IMR-90 (cell line): ENCODE data around the gene DYRK1A.

Experiments used
- BHLHE40 ChIP-seq: fragments of 150-350 bp; IDR thresholded peaks from 2 replicates; pipeline ENCODE4 v1.6.1; 2016; ENCODE audit warnings: mild to moderate bottlenecking, low read depth, low read length
- POLR2A ChIP-seq: IDR thresholded peaks from 2 replicates; pipeline ENCODE4 v1.6.1; 2012; ENCODE audit warnings: mild to moderate bottlenecking, low read depth, low read length
- RAD21 ChIP-seq: IDR thresholded peaks from 2 replicates; pipeline ENCODE4 v1.6.1; 2012; ENCODE audit warnings: low read length, improper control_type of control experiment
- SMC3 ChIP-seq: fragments of 150-350 bp; IDR thresholded peaks from 2 replicates; pipeline ENCODE4 v1.6.1; 2016; ENCODE audit warnings: low read depth, mild to moderate bottlenecking, antibody characterized with exemption, low read length, moderate library complexity
- TF ChIP-seq, protein P1 (sequence below): conservative IDR thresholded peaks from 2 replicates; pipeline ENCODE4 v1.5.1; 2012; ENCODE audit warnings: mild to moderate bottlenecking, low read depth, low read length, improper control_type of control experiment
- TF ChIP-seq, protein P2 (sequence below): fragments of 150-350 bp; IDR thresholded peaks from 2 replicates; pipeline ENCODE4 v1.6.1; 2016; ENCODE audit warnings: low read depth, mild to moderate bottlenecking, low read length, moderate library complexity, borderline replicate concordance
- TF ChIP-seq, protein P3 (sequence below): fragments of 150-350 bp; IDR thresholded peaks from 2 replicates; pipeline ENCODE4 v1.6.1; 2017; ENCODE audit warnings: mild to moderate bottlenecking, antibody characterized with exemption, low read length, low read depth

DNA sequence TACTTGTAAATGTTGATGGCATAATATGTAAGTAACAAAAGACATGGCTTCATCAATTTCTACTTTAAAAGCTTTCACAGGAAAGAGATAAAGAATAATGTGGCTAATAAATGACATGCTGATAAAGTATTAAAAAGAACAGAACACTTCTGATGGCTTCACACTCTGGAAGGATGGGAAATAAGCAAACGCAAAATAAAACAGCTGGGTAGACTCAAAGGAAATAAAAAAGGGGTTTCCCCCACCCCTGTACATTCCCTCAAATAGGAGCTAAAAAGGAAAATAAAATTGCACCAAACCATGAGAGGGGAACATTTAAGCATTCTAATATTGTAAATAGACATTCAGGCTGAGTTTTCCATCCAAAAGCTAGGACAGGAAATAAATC is 27.0 kb upstream of the DYRK1A start:
- TF ChIP-seq, protein P1, sequence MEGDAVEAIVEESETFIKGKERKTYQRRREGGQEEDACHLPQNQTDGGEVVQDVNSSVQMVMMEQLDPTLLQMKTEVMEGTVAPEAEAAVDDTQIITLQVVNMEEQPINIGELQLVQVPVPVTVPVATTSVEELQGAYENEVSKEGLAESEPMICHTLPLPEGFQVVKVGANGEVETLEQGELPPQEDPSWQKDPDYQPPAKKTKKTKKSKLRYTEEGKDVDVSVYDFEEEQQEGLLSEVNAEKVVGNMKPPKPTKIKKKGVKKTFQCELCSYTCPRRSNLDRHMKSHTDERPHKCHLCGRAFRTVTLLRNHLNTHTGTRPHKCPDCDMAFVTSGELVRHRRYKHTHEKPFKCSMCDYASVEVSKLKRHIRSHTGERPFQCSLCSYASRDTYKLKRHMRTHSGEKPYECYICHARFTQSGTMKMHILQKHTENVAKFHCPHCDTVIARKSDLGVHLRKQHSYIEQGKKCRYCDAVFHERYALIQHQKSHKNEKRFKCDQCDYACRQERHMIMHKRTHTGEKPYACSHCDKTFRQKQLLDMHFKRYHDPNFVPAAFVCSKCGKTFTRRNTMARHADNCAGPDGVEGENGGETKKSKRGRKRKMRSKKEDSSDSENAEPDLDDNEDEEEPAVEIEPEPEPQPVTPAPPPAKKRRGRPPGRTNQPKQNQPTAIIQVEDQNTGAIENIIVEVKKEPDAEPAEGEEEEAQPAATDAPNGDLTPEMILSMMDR: no peak
- no peak for TF ChIP-seq BHLHE40
- TF ChIP-seq, protein P2, sequence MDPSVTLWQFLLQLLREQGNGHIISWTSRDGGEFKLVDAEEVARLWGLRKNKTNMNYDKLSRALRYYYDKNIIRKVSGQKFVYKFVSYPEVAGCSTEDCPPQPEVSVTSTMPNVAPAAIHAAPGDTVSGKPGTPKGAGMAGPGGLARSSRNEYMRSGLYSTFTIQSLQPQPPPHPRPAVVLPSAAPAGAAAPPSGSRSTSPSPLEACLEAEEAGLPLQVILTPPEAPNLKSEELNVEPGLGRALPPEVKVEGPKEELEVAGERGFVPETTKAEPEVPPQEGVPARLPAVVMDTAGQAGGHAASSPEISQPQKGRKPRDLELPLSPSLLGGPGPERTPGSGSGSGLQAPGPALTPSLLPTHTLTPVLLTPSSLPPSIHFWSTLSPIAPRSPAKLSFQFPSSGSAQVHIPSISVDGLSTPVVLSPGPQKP: no peak
- no peak for TF ChIP-seq POLR2A
- TF ChIP-seq, protein P3, sequence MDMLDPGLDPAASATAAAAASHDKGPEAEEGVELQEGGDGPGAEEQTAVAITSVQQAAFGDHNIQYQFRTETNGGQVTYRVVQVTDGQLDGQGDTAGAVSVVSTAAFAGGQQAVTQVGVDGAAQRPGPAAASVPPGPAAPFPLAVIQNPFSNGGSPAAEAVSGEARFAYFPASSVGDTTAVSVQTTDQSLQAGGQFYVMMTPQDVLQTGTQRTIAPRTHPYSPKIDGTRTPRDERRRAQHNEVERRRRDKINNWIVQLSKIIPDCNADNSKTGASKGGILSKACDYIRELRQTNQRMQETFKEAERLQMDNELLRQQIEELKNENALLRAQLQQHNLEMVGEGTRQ: no peak
- TF ChIP-seq SMC3: no peak
- no peak for TF ChIP-seq RAD21
